Heart left ventricle (tissue), 16 donors: ENCODE data around the gene NFATC1. TPM values are rescaled to one million over a fixed set of nuclear protein-coding genes. Genes with fewer than 3 reads are reported as not detected.

Experiments used
- ATAC-seq, 4 donors: fragments of 200-7000 bp; cut with Tn5 transposase; one replicate each; pipeline ENCODE4 v1.9.1; 2020 to 2022; ENCODE audit warnings: moderate library complexity in 4 of 4, mild to moderate bottlenecking in 3 of 4, moderate number of reproducible peaks in 1 of 4
- DNase-seq, 5 donors: peaks; one replicate each; pipeline ENCODE4 v3.0.0-alpha.2; 2020
- H3K27ac ChIP-seq, 12 donors: fragments of 200-600 bp; sonication (generic) in 4 of 12; one replicate each; pipeline versions ENCODE4 v1.5.0 to v1.8.0; 2016 to 2022; ENCODE audit warnings: mild to moderate bottlenecking in 2 of 12
- H3K27me3 ChIP-seq, 9 donors: fragments of 200-600 bp; sonication (generic) in 2 of 9; one replicate each; pipeline versions ENCODE4 v1.5.1 to v1.8.0; 2016 to 2022; ENCODE audit warnings: mild to moderate bottlenecking in 3 of 9
- H3K36me3 ChIP-seq, 9 donors: fragments of 200-600 bp; sonication (generic) in 2 of 9; one replicate each; pipeline versions ENCODE4 v1.5.0 to v1.8.0; 2018 to 2022; ENCODE audit warnings: mild to moderate bottlenecking in 2 of 9
- H3K4me1 ChIP-seq, 12 donors: fragments of 200-600 bp; sonication (generic) in 4 of 12; one replicate each; pipeline versions ENCODE4 v1.5.0 to v1.8.0; 2016 to 2022; ENCODE audit warnings: mild to moderate bottlenecking in 3 of 12
- H3K4me3 ChIP-seq, 12 donors: fragments of 200-600 bp; sonication (generic) in 4 of 12; one replicate each; pipeline versions ENCODE4 v1.5.0 to v1.8.0; 2017 to 2022; ENCODE audit warnings: mild to moderate bottlenecking in 9 of 12, moderate library complexity in 4 of 12
- H3K9me3 ChIP-seq, 12 donors: fragments of 200-600 bp; sonication (generic) in 4 of 12; one replicate each; pipeline versions ENCODE4 v1.5.0 to v1.8.0; 2016 to 2022; ENCODE audit warnings: mild to moderate bottlenecking in 1 of 12
- CTCF ChIP-seq, 12 donors: fragments of 200-600 bp; sonication (generic) in 4 of 12; IDR thresholded peaks; one replicate each; pipeline versions ENCODE4 v1.5.0 to v1.8.0; 2018 to 2022; ENCODE audit warnings: antibody characterized with exemption in 12 of 12, mild to moderate bottlenecking in 5 of 12
- POLR2A ChIP-seq, 2 donors: fragments of 450-650 bp; IDR thresholded peaks; one replicate each; pipeline ENCODE4 v1.6.1; 2017; ENCODE audit warnings: antibody characterized with exemption in 2 of 2, mild to moderate bottlenecking in 2 of 2, moderate library complexity in 2 of 2
- WGBS, 4 donors: extraction: QIAGEN DNeasy Blood & Tissue Kit in 2 of 4; methylation state at CpG; one replicate each; pipeline versions ENCODE4 v1.1.5 to v1.1.7; 2013 to 2018; 5-methylcytosine and 5-hydroxymethylcytosine counted together
- intact Hi-C, 10 donors: fragments of 100-400 bp; cut with DNase I; formaldehyde crosslinking; loops; one replicate each; pipeline versions ENCODE4 v1.11.1 to v1.14.2; 2022
- polyA plus RNA-seq, 2 donors: library from polyadenylated mRNA; stranded (reverse); fragments of 200-250 nt; gene quantifications; one replicate each; pipeline ENCODE4 v1.2.3, GENCODE V29; 2013
- total RNA-seq, 9 donors: library from RNA; depleted of rRNA in 2 of 9; stranded (reverse); fragments of >200 nt in 2 of 9; fragmentation: NEBNext Ultra II Directional in 3 of 9; extraction: Animal tissue kit (Norgen Biotek cat#: 25700) in 3 of 9; gene quantifications; one replicate each; pipeline versions ENCODE4 v1.1.0 to v1.2.4, GENCODE V29; 2016 to 2023
- donor health status: ischemic (EF 13 %, LVEDD 7.1; RV severe dilation, severe dysfunction).
- donor health status: healthy with polysubstance abuse.
- donor health status: DM: no; HTN: yes; CAD: no.
- donor health status: DM: no; HTN: no; CAD: no.
- donor health status: ischemic (EF 25% LVEDD 6.9; RV normal size, moderate dysfunction).
- donor health status: ischemic (EF 25% LVEDD 5.7; RV mildly dilated, moderate dysfunction).
- donor health status: healthy.
- donor health status: DM: yes; HTN: yes; CAD: no.
- donor health status: ischemic (EF 35%, LVEDD 5.7; RV mildly dilated, moderate dysfunction).
- donor health status: nonischemic (EF 11% LVEDD 7.7; RV severe dilation, severe dysfunction).
- donor health status: DM: yes; HTN: yes; CAD: no.
- donor health status: PGD.
- donor health status: ischemic (EF 29% LVEDD 5.4; RV normal size, mild dysfunction).
- donor health status: nonischemic (EF 23%, LVEDD 6.1; RV moderate dilation, normal function).

NFATC1 gene
- total and polyA plus RNA-seq, 11 donors = 6.5 to 26.7 (median 15.3) TPM

- H3K4me1 ChIP-seq = peaks cover 0 to 19% (median 3%) of the 10 kb centered on the region in 12 donors
- 86 to 95% (median 87%) methylated on average over 10 to 15 of the region's 15 CpGs for WGBS, 4 donors
- peaks cover 0 to 25% (median 16%) of the 10 kb centered on the region in 9 donors for H3K36me3 ChIP-seq
- no peaks in the 10 kb centered on the region for H3K27me3 ChIP-seq
- H3K4me3 ChIP-seq = no peak overlapping the region
- DNase-seq = no peak
- no peak for TF ChIP-seq CTCF (IDR thresholded peaks at IDR 0.05)
- no peak for TF ChIP-seq POLR2A (IDR thresholded peaks at IDR 0.05)
- H3K27ac ChIP-seq = no peak overlapping the region
- H3K9me3 ChIP-seq = no peaks in the 10 kb centered on the region
- intact Hi-C loops = no loop called here
- no peak for ATAC-seq
Observed at GRCh38 chr18:79445221-79445620, 49.5 kb downstream of the NFATC1 start.

GRCh38 chr18:79445696-79446561 lies 50.2 kb downstream of the NFATC1 start:
- Histone ChIP-seq H3K36me3 (peaks cover 0 to 30% (median 21%) of the 10 kb centered on the region in 9 donors), H3K4me3 (no peak overlapping the region), H3K4me1 (peaks cover 0 to 19% (median 3%) of the 10 kb centered on the region in 12 donors), H3K9me3 (no peaks in the 10 kb centered on the region), H3K27ac (no peak overlapping the region), H3K27me3 (no peaks in the 10 kb centered on the region)
- DNase-seq (no peak), ATAC-seq (peak in 3 of 4 donors; percentile 10 to 53 (median 38))
- TF ChIP-seq CTCF (IDR thresholded peaks at IDR 0.05) (no peak), POLR2A (IDR thresholded peaks at IDR 0.05) (no peak)
- intact Hi-C loops = no loop called here
- WGBS, 4 donors = 64 to 83% (median 70%) methylated on average over 18 of the region's 18 CpGs

- DNase-seq (no peak), ATAC-seq (no peak)
- Histone ChIP-seq H3K36me3 (peaks cover 0 to 40% (median 31%) of the 10 kb centered on the region in 9 donors), H3K9me3 (no peaks in the 10 kb centered on the region), H3K27ac (no peak overlapping the region), H3K4me1 (peaks cover 0 to 19% (median 3%) of the 10 kb centered on the region in 12 donors), H3K4me3 (no peak overlapping the region), H3K27me3 (no peaks in the 10 kb centered on the region)
- intact Hi-C loops = no loop called here
- TF ChIP-seq CTCF (IDR thresholded peaks at IDR 0.05) (no peak), POLR2A (IDR thresholded peaks at IDR 0.05) (no peak)
- 95 to 99% (median 97%) methylated on average over 14 to 24 of the region's 24 CpGs for WGBS, 4 donors
Observed at GRCh38 chr18:79446931-79447330, 51.2 kb downstream of the NFATC1 start.

- no peak overlapping the region for H3K4me3 ChIP-seq
- H3K27ac ChIP-seq = no peak overlapping the region
- ATAC-seq (no peak), DNase-seq (no peak)
- no peaks in the 10 kb centered on the region for H3K27me3 ChIP-seq
- H3K4me1 ChIP-seq = peaks cover 0 to 14% (median 1%) of the 10 kb centered on the region in 12 donors
- no peaks in the 10 kb centered on the region for H3K9me3 ChIP-seq
- intact Hi-C loops = no loop called here
- TF ChIP-seq CTCF (IDR thresholded peaks at IDR 0.05) (no peak), POLR2A (IDR thresholded peaks at IDR 0.05) (no peak)
- peaks cover 0 to 48% (median 37%) of the 10 kb centered on the region in 9 donors for H3K36me3 ChIP-seq
- WGBS, 4 donors = 92 to 95% (median 94%) methylated on average over 25 to 29 of the region's 29 CpGs
Observed at GRCh38 chr18:79447703-79448367, 52.1 kb downstream of the NFATC1 start.
